ENCODE results near the gene OPA3.
"Not testable (repeated sequence)": the region's sequence is repeated elsewhere in the genome, so short reads cannot be mapped to it uniquely, and the experiment has no call there.

OPA3 gene

GRCh38 chr19:45511074-45511473 is 73.5 kb downstream of the OPA3 start:
- DNase-seq (ENCODE audit: low read depth, low spot score), result no peak
- TF ChIP-seq CTCF (IDR thresholded peaks at IDR 0.05; ENCODE audit: low read depth, low read length), result no peak
- in situ Hi-C loops (cut with HindIII; ENCODE audit: low sequenced_read_pairs), result no loop called here
- H3K4me3 ChIP-seq (ENCODE audit: low read depth, low read length), result no peak overlapping the region

GRCh38 chr19:45510352-45510751 is 74.2 kb downstream of the OPA3 start:
- in situ Hi-C loops (cut with HindIII; ENCODE audit: low sequenced_read_pairs); H3K4me3 ChIP-seq (ENCODE audit: low read depth, low read length); DNase-seq (ENCODE audit: low read depth, low spot score): not testable (repeated sequence)

- in situ Hi-C loops (cut with HindIII; ENCODE audit: low sequenced_read_pairs), result no loop called here
- no peak for DNase-seq (ENCODE audit: low read depth, low spot score)
- H3K4me3 ChIP-seq (ENCODE audit: low read depth, low read length), result peak overlapping the region; percentile 98
- no peak for TF ChIP-seq CTCF (IDR thresholded peaks at IDR 0.05; ENCODE audit: low read depth, low read length)
Measured at GRCh38 chr19:45509692-45510015, 74.9 kb downstream of the OPA3 start.

- DNase-seq (ENCODE audit: low read depth, low spot score), result peak; percentile 80
- TF ChIP-seq CTCF (IDR thresholded peaks at IDR 0.05; ENCODE audit: low read depth, low read length), result no peak
- in situ Hi-C loops (cut with HindIII; ENCODE audit: low sequenced_read_pairs), result no loop called here
- H3K4me3 ChIP-seq (ENCODE audit: low read depth, low read length), result peak overlapping the region; percentile 98
Measured at GRCh38 chr19:45508861-45509691, 75.5 kb downstream of the OPA3 start.

GRCh38 chr19:45508417-45508860 is 76.2 kb downstream of the OPA3 start:
- no peak for TF ChIP-seq CTCF (IDR thresholded peaks at IDR 0.05; ENCODE audit: low read depth, low read length)
- DNase-seq (ENCODE audit: low read depth, low spot score), result no peak
- in situ Hi-C loops (cut with HindIII; ENCODE audit: low sequenced_read_pairs), result no loop called here
- H3K4me3 ChIP-seq (ENCODE audit: low read depth, low read length), result peak overlapping the region; percentile 98

GRCh38 chr19:45507872-45508416 is 76.7 kb downstream of the OPA3 start:
- TF ChIP-seq CTCF (IDR thresholded peaks at IDR 0.05; ENCODE audit: low read depth, low read length), result no peak
- in situ Hi-C loops (cut with HindIII; ENCODE audit: low sequenced_read_pairs), result no loop called here
- no peak for DNase-seq (ENCODE audit: low read depth, low spot score)
- H3K4me3 ChIP-seq (ENCODE audit: low read depth, low read length), result peak overlapping the region; percentile 98

Data from astrocyte of the spinal cord (primary cell).